Liver (tissue), 9 donors: ENCODE measurements around the gene KCNMA1. TPM values are rescaled to one million over a fixed set of nuclear protein-coding genes. Genes with fewer than 3 reads are reported as not detected.

Experiments used
- DNase-seq: peaks from one replicate; pipeline ENCODE4 v3.0.0-alpha.2; 2017; ENCODE audit warnings: low spot score
- H3K27ac ChIP-seq, 2 donors: one replicate each; pipeline ENCODE4 v1.7.0; 2013; ENCODE audit warnings: inconsistent platforms in 2 of 2, low read length in 2 of 2, control low read depth in 1 of 2, low read depth in 1 of 2, mild to moderate bottlenecking in 1 of 2
- H3K27me3 ChIP-seq, 4 donors: one replicate each; pipeline versions ENCODE4 v1.6.1 to v1.7.0; 2013; ENCODE audit warnings: low read length in 3 of 4, inconsistent platforms in 1 of 4, mild to moderate bottlenecking in 1 of 4, moderate library complexity in 1 of 4; ENCODE audit not compliant: control insufficient read depth in 4 of 4, insufficient read depth in 4 of 4
- H3K36me3 ChIP-seq, 4 donors: one replicate each; pipeline versions ENCODE4 v1.6.1 to v1.7.0; 2013; ENCODE audit warnings: low read length in 3 of 4, mild to moderate bottlenecking in 3 of 4, low read depth in 1 of 4, moderate library complexity in 1 of 4; ENCODE audit not compliant: control insufficient read depth in 4 of 4, insufficient read depth in 3 of 4
- H3K4me1 ChIP-seq, 4 donors: one replicate each; pipeline versions ENCODE4 v1.6.1 to v1.7.0; 2013; ENCODE audit warnings: low read length in 3 of 4, mild to moderate bottlenecking in 3 of 4, moderate library complexity in 1 of 4; ENCODE audit not compliant: control insufficient read depth in 4 of 4, insufficient read depth in 4 of 4
- H3K4me3 ChIP-seq, 3 donors: one replicate each; pipeline versions ENCODE4 v1.6.1 to v1.7.0; 2013; ENCODE audit warnings: low read length in 3 of 3, control low read depth in 1 of 3, low read depth in 1 of 3, mild to moderate bottlenecking in 1 of 3
- H3K9ac ChIP-seq, 2 donors: one replicate each; pipeline ENCODE4 v1.7.0; 2013; ENCODE audit warnings: low read length in 2 of 2, mild to moderate bottlenecking in 2 of 2, moderate library complexity in 2 of 2, control low read depth in 1 of 2, low read depth in 1 of 2
- H3K9me3 ChIP-seq, 4 donors: one replicate each; pipeline versions ENCODE4 v1.6.1 to v1.7.0; 2013; ENCODE audit warnings: low read length in 3 of 4; ENCODE audit not compliant: control insufficient read depth in 4 of 4
- EGR1 ChIP-seq, 2 donors: IDR thresholded peaks; 2 replicates each; pipeline ENCODE4 v1.6.1; 2016 to 2018; ENCODE audit warnings: antibody characterized with exemption in 2 of 2, low read depth in 2 of 2
- FOXA1 ChIP-seq: IDR thresholded peaks from 2 replicates; pipeline ENCODE4 v1.6.1; 2016; ENCODE audit warnings: antibody characterized with exemption
- FOXA2 ChIP-seq: IDR thresholded peaks from 2 replicates; pipeline ENCODE4 v1.6.1; 2016; ENCODE audit warnings: antibody characterized with exemption
- GABPA ChIP-seq, 2 donors: IDR thresholded peaks in 1 of 2; conservative IDR thresholded peaks in 1 of 2; 2 replicates each; pipeline ENCODE4 v1.6.1; 2016; ENCODE audit warnings: antibody characterized with exemption in 2 of 2, mild to moderate bottlenecking in 1 of 2, moderate library complexity in 1 of 2
- HNF4A ChIP-seq, 2 donors: conservative IDR thresholded peaks; 2 replicates each; pipeline ENCODE4 v1.6.1; 2016; ENCODE audit warnings: antibody characterized with exemption in 2 of 2, mild to moderate bottlenecking in 2 of 2
- HNF4G ChIP-seq: IDR thresholded peaks from 2 replicates; pipeline ENCODE4 v1.6.1; 2016; ENCODE audit warnings: antibody characterized with exemption
- JUND ChIP-seq, 2 donors: IDR thresholded peaks; 2 replicates each; pipeline ENCODE4 v1.6.1; 2016; ENCODE audit warnings: antibody characterized with exemption in 2 of 2
- NR2F2 ChIP-seq: IDR thresholded peaks from 2 replicates; pipeline ENCODE4 v1.6.1; 2016; ENCODE audit warnings: antibody characterized with exemption
- RAD21 ChIP-seq, 2 donors: IDR thresholded peaks; 2 replicates each; pipeline ENCODE4 v1.6.1; 2016; ENCODE audit warnings: antibody characterized with exemption in 2 of 2, mild to moderate bottlenecking in 2 of 2
- RXRA ChIP-seq, 2 donors: IDR thresholded peaks; 2 replicates each; pipeline ENCODE4 v1.6.1; 2017 to 2018; ENCODE audit warnings: antibody characterized with exemption in 2 of 2, mild to moderate bottlenecking in 1 of 2
- SP1 ChIP-seq: IDR thresholded peaks from 2 replicates; pipeline ENCODE4 v1.6.1; 2018; ENCODE audit warnings: antibody characterized with exemption, mild to moderate bottlenecking
- TAF1 ChIP-seq: conservative IDR thresholded peaks from 2 replicates; pipeline ENCODE4 v1.6.1; 2016; ENCODE audit warnings: antibody characterized with exemption, mild to moderate bottlenecking
- YY1 ChIP-seq: IDR thresholded peaks from 2 replicates; pipeline ENCODE4 v1.6.1; 2016; ENCODE audit warnings: antibody characterized with exemption, mild to moderate bottlenecking
- WGBS: extraction: QIAGEN DNeasy Blood & Tissue Kit; methylation state at CpG from one replicate; pipeline ENCODE4 v1.1.7; 2013; 5-methylcytosine and 5-hydroxymethylcytosine counted together
- polyA plus RNA-seq, 2 donors: library from polyadenylated mRNA; stranded (reverse) in 1 of 2; unstranded in 1 of 2; fragments of 200-250 nt in 1 of 2; fragments of >200 nt in 1 of 2; fragmentation: Nextera tagmentation in 1 of 2; extraction: Ambion mirVana in 1 of 2; gene quantifications; one replicate each; pipeline versions ENCODE4 v1.2.1 to v1.2.3, GENCODE V29; 2013 to 2015
- total RNA-seq, 2 donors: library from RNA; depleted of rRNA; stranded (reverse); fragments of >200 nt; gene quantifications; one replicate each; pipeline ENCODE4 v1.2.3, GENCODE V29; 2014
- TF ChIP-seq, protein P1 (sequence below): IDR thresholded peaks from 2 replicates; pipeline ENCODE4 v1.6.1; 2016; ENCODE audit warnings: antibody characterized with exemption, mild to moderate bottlenecking
- TF ChIP-seq, protein P2 (sequence below): fragments of 150-350 bp; IDR thresholded peaks from 2 replicates; pipeline ENCODE4 v1.5.1; 2017; ENCODE audit warnings: improper control_type of control experiment, low read depth, low read length; ENCODE audit not compliant: missing input control
- TF ChIP-seq, protein P3 (sequence below): IDR thresholded peaks from 2 replicates; pipeline ENCODE4 v1.6.1; 2016; ENCODE audit warnings: antibody characterized with exemption
- TF ChIP-seq, protein P4 (sequence below): IDR thresholded peaks from 2 replicates; pipeline ENCODE4 v1.6.1; 2016; ENCODE audit warnings: antibody characterized with exemption
- donor health status: healthy.
- donor health status: healthy.
- donor health status: healthy.
- donor health status: healthy.
- donor health status: healthy.

KCNMA1 gene
- total and polyA plus RNA-seq, 4 donors = 2.5 to 9.7 (median 4.7) TPM

DNA sequence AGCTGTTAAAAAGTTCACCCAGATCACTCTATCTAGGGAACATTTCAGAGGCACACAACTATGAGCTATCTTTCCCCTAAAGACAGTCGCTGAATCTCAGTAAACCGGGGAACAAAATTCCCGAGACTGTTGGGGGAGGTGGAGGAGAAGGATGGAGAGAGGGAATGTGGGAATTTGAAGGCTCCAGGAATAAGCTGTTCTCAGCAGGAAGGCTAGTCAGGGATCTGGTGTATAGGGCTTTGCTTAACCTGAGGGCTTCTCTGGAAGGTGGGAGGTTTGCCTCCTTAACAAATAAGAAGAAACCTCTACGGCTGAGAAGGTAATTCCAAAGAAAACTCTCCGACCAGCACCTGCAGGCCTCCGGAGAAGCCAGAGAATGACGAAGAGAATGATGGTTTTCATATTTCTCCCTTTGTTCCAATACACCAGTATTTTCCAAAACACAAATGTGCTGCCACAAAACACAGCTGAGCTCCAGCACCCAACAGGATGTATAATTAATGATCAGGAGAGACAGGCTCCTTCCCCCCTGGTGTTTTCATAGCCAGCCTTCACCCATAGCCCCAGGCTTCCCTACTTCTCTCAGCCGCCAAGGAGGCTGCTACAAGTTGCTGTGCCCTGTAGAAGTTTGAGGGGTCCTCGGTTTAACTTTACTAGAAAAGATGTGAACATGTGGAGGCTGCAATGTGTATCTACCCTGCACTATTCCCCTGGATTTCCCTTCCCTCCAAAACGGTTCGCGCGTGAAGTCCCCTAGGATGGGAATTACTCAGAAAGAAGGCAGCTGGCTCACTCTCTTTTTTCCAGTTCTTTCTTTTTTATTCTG is 2.0 kb downstream of the KCNMA1 start:
- no peak overlapping the region for H3K27ac ChIP-seq
- H3K9me3 ChIP-seq = no peaks in the 10 kb centered on the region
- TF ChIP-seq FOXA1 (no peak), SP1 (no peak), YY1 (no peak), HNF4G (no peak), GABPA (IDR thresholded peaks at IDR 0.05 in 1 of 2, conservative IDR thresholded peaks at IDR 0.05 in 1 of 2) (no peak), NR2F2 (no peak), FOXA2 (no peak), JUND (IDR thresholded peaks at IDR 0.05) (no peak), RXRA (IDR thresholded peaks at IDR 0.05) (no peak), HNF4A (conservative IDR thresholded peaks at IDR 0.05) (no peak), RAD21 (IDR thresholded peaks at IDR 0.05) (no peak), TAF1 (no peak), EGR1 (IDR thresholded peaks at IDR 0.05; ENCODE audit: low read depth in 2 of 2) (no peak)
- TF ChIP-seq, protein P1, sequence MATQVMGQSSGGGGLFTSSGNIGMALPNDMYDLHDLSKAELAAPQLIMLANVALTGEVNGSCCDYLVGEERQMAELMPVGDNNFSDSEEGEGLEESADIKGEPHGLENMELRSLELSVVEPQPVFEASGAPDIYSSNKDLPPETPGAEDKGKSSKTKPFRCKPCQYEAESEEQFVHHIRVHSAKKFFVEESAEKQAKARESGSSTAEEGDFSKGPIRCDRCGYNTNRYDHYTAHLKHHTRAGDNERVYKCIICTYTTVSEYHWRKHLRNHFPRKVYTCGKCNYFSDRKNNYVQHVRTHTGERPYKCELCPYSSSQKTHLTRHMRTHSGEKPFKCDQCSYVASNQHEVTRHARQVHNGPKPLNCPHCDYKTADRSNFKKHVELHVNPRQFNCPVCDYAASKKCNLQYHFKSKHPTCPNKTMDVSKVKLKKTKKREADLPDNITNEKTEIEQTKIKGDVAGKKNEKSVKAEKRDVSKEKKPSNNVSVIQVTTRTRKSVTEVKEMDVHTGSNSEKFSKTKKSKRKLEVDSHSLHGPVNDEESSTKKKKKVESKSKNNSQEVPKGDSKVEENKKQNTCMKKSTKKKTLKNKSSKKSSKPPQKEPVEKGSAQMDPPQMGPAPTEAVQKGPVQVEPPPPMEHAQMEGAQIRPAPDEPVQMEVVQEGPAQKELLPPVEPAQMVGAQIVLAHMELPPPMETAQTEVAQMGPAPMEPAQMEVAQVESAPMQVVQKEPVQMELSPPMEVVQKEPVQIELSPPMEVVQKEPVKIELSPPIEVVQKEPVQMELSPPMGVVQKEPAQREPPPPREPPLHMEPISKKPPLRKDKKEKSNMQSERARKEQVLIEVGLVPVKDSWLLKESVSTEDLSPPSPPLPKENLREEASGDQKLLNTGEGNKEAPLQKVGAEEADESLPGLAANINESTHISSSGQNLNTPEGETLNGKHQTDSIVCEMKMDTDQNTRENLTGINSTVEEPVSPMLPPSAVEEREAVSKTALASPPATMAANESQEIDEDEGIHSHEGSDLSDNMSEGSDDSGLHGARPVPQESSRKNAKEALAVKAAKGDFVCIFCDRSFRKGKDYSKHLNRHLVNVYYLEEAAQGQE = no peak
- TF ChIP-seq, protein P2, sequence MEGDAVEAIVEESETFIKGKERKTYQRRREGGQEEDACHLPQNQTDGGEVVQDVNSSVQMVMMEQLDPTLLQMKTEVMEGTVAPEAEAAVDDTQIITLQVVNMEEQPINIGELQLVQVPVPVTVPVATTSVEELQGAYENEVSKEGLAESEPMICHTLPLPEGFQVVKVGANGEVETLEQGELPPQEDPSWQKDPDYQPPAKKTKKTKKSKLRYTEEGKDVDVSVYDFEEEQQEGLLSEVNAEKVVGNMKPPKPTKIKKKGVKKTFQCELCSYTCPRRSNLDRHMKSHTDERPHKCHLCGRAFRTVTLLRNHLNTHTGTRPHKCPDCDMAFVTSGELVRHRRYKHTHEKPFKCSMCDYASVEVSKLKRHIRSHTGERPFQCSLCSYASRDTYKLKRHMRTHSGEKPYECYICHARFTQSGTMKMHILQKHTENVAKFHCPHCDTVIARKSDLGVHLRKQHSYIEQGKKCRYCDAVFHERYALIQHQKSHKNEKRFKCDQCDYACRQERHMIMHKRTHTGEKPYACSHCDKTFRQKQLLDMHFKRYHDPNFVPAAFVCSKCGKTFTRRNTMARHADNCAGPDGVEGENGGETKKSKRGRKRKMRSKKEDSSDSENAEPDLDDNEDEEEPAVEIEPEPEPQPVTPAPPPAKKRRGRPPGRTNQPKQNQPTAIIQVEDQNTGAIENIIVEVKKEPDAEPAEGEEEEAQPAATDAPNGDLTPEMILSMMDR = no peak
- TF ChIP-seq, protein P3, sequence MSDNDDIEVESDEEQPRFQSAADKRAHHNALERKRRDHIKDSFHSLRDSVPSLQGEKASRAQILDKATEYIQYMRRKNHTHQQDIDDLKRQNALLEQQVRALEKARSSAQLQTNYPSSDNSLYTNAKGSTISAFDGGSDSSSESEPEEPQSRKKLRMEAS = no peak
- TF ChIP-seq, protein P4, sequence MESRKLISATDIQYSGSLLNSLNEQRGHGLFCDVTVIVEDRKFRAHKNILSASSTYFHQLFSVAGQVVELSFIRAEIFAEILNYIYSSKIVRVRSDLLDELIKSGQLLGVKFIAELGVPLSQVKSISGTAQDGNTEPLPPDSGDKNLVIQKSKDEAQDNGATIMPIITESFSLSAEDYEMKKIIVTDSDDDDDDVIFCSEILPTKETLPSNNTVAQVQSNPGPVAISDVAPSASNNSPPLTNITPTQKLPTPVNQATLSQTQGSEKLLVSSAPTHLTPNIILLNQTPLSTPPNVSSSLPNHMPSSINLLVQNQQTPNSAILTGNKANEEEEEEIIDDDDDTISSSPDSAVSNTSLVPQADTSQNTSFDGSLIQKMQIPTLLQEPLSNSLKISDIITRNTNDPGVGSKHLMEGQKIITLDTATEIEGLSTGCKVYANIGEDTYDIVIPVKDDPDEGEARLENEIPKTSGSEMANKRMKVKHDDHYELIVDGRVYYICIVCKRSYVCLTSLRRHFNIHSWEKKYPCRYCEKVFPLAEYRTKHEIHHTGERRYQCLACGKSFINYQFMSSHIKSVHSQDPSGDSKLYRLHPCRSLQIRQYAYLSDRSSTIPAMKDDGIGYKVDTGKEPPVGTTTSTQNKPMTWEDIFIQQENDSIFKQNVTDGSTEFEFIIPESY = no peak
- WGBS = 43% methylated on average over 13 of the region's 13 CpGs
- H3K27me3 ChIP-seq = peaks cover 0 to 6% (median 0%) of the 10 kb centered on the region in 4 donors
- peak overlapping the region in 1 of 3 donors; percentile 81 for H3K4me3 ChIP-seq
- H3K36me3 ChIP-seq = no peaks in the 10 kb centered on the region
- H3K4me1 ChIP-seq = peaks cover 7 to 37% (median 24%) of the 10 kb centered on the region in 4 donors
- DNase-seq = no peak
- no peak overlapping the region for H3K9ac ChIP-seq
